Pancreas (tissue), 10 donors: Measurements from ENCODE around the gene COQ9. TPM values are rescaled to one million over a fixed set of nuclear protein-coding genes. Genes with fewer than 3 reads are reported as not detected.

ENCODE experiments used
- ATAC-seq, 4 donors: fragments of 200-7000 bp; cut with Tn5 transposase; one replicate each; pipeline versions ENCODE4 v1.8.0 to v1.9.1; 2020; ENCODE audit warnings: mild to moderate bottlenecking in 4 of 4, moderate library complexity in 4 of 4
- DNase-seq, 6 donors: peaks; one replicate each; pipeline ENCODE4 v3.0.0-alpha.2; 2020
- FAIRE-seq: peaks from 2 replicates; lab custom pipeline; 2012; peaks lifted over from hg19 to GRCh38; lab: Jason Lieb, UNC
- H3K27ac ChIP-seq, 4 donors: fragments of 200-600 bp; sonication (generic); 1 replicate in 3 of 4; 2 replicates in 1 of 4; pipeline versions ENCODE4 v1.5.0 to v1.8.0; 2020
- H3K27me3 ChIP-seq, 4 donors: fragments of 200-600 bp; one replicate each; pipeline ENCODE4 v1.8.0; 2021
- H3K36me3 ChIP-seq, 3 donors: fragments of 200-600 bp; sonication (generic) in 1 of 3; one replicate each; pipeline versions ENCODE4 v1.5.0 to v1.8.0; 2020 to 2021
- H3K4me1 ChIP-seq, 3 donors: fragments of 200-600 bp; one replicate each; pipeline ENCODE4 v1.8.0; 2021
- H3K4me3 ChIP-seq, 4 donors: fragments of 200-600 bp; sonication (generic) in 2 of 4; one replicate each; pipeline versions ENCODE4 v1.5.0 to v1.8.0; 2020 to 2021
- H3K9me3 ChIP-seq, 4 donors: fragments of 200-600 bp; one replicate each; pipeline ENCODE4 v1.8.0; 2021
- CTCF ChIP-seq, 4 donors: fragments of 200-600 bp; sonication (generic) in 3 of 4; IDR thresholded peaks; one replicate each; pipeline versions ENCODE4 v1.5.0 to v1.8.0; 2021; ENCODE audit warnings: antibody characterized with exemption in 4 of 4
- WGBS, 2 donors: extraction: QIAGEN DNeasy Blood & Tissue Kit; methylation state at CpG; one replicate each; pipeline ENCODE4 v1.1.7; 2013; 5-methylcytosine and 5-hydroxymethylcytosine counted together
- intact Hi-C, 3 donors: fragments of 100-400 bp; cut with DNase I; formaldehyde crosslinking; loops; one replicate each; pipeline versions ENCODE4 v1.11.1 to v1.14.2; 2022
- polyA plus RNA-seq, 2 donors: library from polyadenylated mRNA; stranded (reverse); fragments of 200-250 nt; gene quantifications; one replicate each; pipeline ENCODE4 v1.2.3, GENCODE V29; 2013
- total RNA-seq, 6 donors: library from RNA; stranded (reverse); fragmentation: NEBNext Ultra II Directional in 4 of 6; extraction: Animal tissue kit (Norgen Biotek cat#: 25700) in 4 of 6; gene quantifications; one replicate each; pipeline versions ENCODE4 v1.2.1 to v1.2.4, GENCODE V29; 2021 to 2023
- donor health status: healthy with polysubstance abuse.
- donor health status: DM: no; HTN: no; CAD: no; lungs with moderate emphysema.
- donor health status: DM: no; HTN: no; CAD: no.
- donor health status: control.
- donor health status: control.
- donor health status: Bipolar disorder and iron deficiency.
- donor health status: DM: yes; HTN: yes; CAD: no.
- donor health status: DM: no; HTN: no; CAD: no.
- donor health status: DM: no; HTN: no; CAD: no.
- donor health status: DM: yes; HTN: yes; CAD: no.

Gene COQ9
- total and polyA plus RNA-seq, 8 donors: 17.7 to 51.1 (median 25.3) TPM

DNA sequence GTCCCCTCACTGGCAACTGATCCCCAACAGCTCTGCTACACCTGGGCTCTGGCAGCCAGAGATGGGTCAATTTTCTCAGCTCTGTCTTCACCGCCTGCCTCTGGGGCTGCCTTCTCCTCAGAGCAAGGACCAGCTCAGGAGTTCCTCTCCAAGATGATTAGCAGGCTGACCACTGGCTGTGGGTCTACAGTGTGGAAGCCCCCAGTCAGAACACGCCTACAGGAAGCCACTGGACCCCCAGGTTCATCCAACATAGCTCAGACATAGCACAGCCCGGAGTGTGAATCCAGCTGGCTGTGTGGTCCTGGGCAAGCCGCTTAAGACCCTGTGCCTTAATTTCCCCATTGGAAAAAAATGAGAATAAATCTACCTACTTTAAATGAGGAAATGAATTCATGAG is 34.1 kb downstream of the COQ9 start:
- no peak for TF ChIP-seq CTCF (IDR thresholded peaks at IDR 0.05)

GRCh38 chr16:57482845-57483545 is 35.7 kb downstream of the COQ9 start:
- Histone ChIP-seq H3K4me1 (peaks cover 0 to 22% (median 7%) of the 10 kb centered on the region in 3 donors), H3K9me3 (no peaks in the 10 kb centered on the region), H3K36me3 (no peaks in the 10 kb centered on the region), H3K4me3 (no peak overlapping the region), H3K27ac (no peak overlapping the region), H3K27me3 (no peaks in the 10 kb centered on the region)
- no peak for FAIRE-seq
- 50 to 55% methylated on average over 13 to 14 of the region's 14 CpGs for WGBS, 2 donors
- intact Hi-C loops: no loop called here
- ATAC-seq: no peak
- peak in 2 of 6 donors; percentile 41 to 64 for DNase-seq
- TF ChIP-seq CTCF (IDR thresholded peaks at IDR 0.05): no peak

More for the DNA sequence above, 34.1 kb downstream of the COQ9 start:
- H3K4me1 ChIP-seq: peaks cover 0 to 19% (median 7%) of the 10 kb centered on the region in 3 donors
- no peak overlapping the region for H3K4me3 ChIP-seq
- intact Hi-C loops: no loop called here
- no peaks in the 10 kb centered on the region for H3K27me3 ChIP-seq
- ATAC-seq (no peak), FAIRE-seq (no peak), DNase-seq (peak in 1 of 6 donors; percentile 26)
- no peaks in the 10 kb centered on the region for H3K36me3 ChIP-seq
- H3K27ac ChIP-seq: no peak overlapping the region
- WGBS, 2 donors: 91 to 94% methylated on average over 4 of the region's 4 CpGs
- no peaks in the 10 kb centered on the region for H3K9me3 ChIP-seq

DNA sequence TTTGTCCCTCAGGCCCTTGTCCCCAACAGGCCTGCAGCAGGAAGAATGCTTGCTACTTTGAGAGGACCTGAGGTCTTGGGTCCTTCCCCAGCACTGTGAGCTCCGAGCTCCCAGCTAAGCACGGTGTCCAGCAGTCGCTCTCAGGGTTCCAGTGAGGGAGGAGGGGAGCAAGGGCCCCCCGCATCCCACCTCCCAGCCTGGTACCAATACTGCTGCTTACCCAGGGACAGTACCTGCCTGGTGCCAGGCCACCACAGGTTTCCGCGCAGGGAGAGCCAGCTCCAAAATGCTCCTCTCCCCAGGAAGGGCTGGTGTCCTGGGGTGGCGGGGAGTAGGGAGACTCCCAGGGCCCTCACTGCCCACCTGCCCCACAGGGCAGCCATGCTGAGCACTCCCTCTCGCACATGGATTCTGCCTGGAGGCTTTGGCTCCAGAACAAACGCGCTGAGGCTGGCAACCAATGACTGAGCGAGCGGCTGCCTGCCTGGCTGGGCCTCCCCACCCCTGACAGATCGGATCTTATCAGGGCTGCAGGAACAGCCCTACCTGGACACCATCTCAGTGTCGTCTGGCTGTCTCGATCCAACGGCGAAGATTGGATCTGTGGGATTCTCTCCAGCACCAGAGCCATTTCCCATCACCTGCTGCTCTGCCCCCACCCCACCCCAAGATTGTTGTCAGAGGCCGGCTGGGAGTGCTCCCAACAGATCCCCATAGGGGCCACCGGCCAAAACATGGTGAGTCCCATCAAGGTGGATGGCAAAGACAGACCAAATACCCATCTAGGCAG is 36.6 kb downstream of the COQ9 start:
- Histone ChIP-seq H3K27ac (peak overlapping the region in 2 of 4 donors; percentile 11 to 13), H3K4me3 (no peak overlapping the region), H3K27me3 (no peaks in the 10 kb centered on the region), H3K4me1 (peaks cover 0 to 22% (median 7%) of the 10 kb centered on the region in 3 donors), H3K36me3 (no peaks in the 10 kb centered on the region), H3K9me3 (no peaks in the 10 kb centered on the region)
- FAIRE-seq (no peak), DNase-seq (peak in 1 of 6 donors; percentile 74), ATAC-seq (no peak)
- TF ChIP-seq CTCF (IDR thresholded peaks at IDR 0.05): no peak
- 55 to 58% methylated on average over 19 of the region's 19 CpGs for whole genome bisulfite sequencing, 2 donors
- intact Hi-C loops: no loop called here

GRCh38 chr16:57484515-57485005 is 37.3 kb downstream of the COQ9 start:
- Histone ChIP-seq H3K36me3 (no peaks in the 10 kb centered on the region), H3K4me3 (peak overlapping the region in 1 of 4 donors; percentile 81), H3K27me3 (no peaks in the 10 kb centered on the region), H3K9me3 (no peaks in the 10 kb centered on the region), H3K27ac (peak overlapping the region in 1 of 4 donors; percentile 13), H3K4me1 (peaks cover 0 to 18% (median 7%) of the 10 kb centered on the region in 3 donors)
- ATAC-seq: no peak
- no peak for DNase-seq
- no peak for TF ChIP-seq CTCF (IDR thresholded peaks at IDR 0.05)
- intact Hi-C loops: no loop called here
- WGBS, 2 donors: 86 to 89% methylated on average over 8 of the region's 8 CpGs
- FAIRE-seq: no peak
